Neural cell (in vitro differentiated cells): ENCODE results near the gene PTPRR.

ENCODE experiments used
- CTCF ChIP-seq: fragments of 450-650 bp; IDR thresholded peaks from 2 replicates; pipeline ENCODE4 v1.5.1; 2014; ENCODE audit warnings: antibody characterized with exemption, mild to moderate bottlenecking, moderate library complexity; ENCODE audit not compliant: poor library complexity, severe bottlenecking
- EP300 ChIP-seq: fragments of 450-650 bp; conservative IDR thresholded peaks from 2 replicates; pipeline ENCODE4 v1.6.1; 2014; ENCODE audit warnings: antibody characterized with exemption, mild to moderate bottlenecking, moderate library complexity; ENCODE audit not compliant: poor library complexity, severe bottlenecking
- EZH2 ChIP-seq: fragments of 200-600, 300-800 bp; shearing (Covaris generic), sonication (generic); IDR thresholded peaks from 2 replicates; pipeline ENCODE4 v1.6.1; 2014; ENCODE audit warnings: antibody characterized with exemption, low read length, borderline replicate concordance, mild to moderate bottlenecking; ENCODE audit not compliant: insufficient read depth, poor library complexity, severe bottlenecking
- MXI1 ChIP-seq: fragments of 450-650 bp; conservative IDR thresholded peaks from 2 replicates; pipeline ENCODE4 v1.6.1; 2014; ENCODE audit warnings: antibody characterized with exemption, mild to moderate bottlenecking; ENCODE audit not compliant: poor library complexity, severe bottlenecking
- POLR2AphosphoS5 ChIP-seq: IDR thresholded peaks from 2 replicates; pipeline ENCODE4 v1.6.1; 2012
- RAD21 ChIP-seq: fragments of 450-650 bp; conservative IDR thresholded peaks from 2 replicates; pipeline ENCODE4 v1.6.1; 2014; ENCODE audit warnings: antibody characterized with exemption, mild to moderate bottlenecking, moderate library complexity
- REST ChIP-seq: IDR thresholded peaks from 2 replicates; pipeline ENCODE4 v1.6.1; 2012; ENCODE audit warnings: borderline replicate concordance
- SMC3 ChIP-seq: fragments of 450-650 bp; conservative IDR thresholded peaks from 2 replicates; pipeline ENCODE4 v1.6.1; 2014; ENCODE audit warnings: antibody characterized with exemption, mild to moderate bottlenecking, moderate library complexity; ENCODE audit not compliant: poor library complexity
- TAF1 ChIP-seq: IDR thresholded peaks from 2 replicates; pipeline ENCODE4 v1.6.1; 2012; ENCODE audit warnings: low read depth

GRCh38 chr12:70660620-70661219 lies 259.8 kb downstream of the PTPRR start:
- TF ChIP-seq MXI1: no peak
- TF ChIP-seq EZH2: no peak
- TF ChIP-seq CTCF: no peak
- TF ChIP-seq TAF1: no peak
- no peak for TF ChIP-seq RAD21
- TF ChIP-seq EP300: no peak
- TF ChIP-seq POLR2AphosphoS5: no peak
- TF ChIP-seq REST: no peak
- TF ChIP-seq SMC3: no peak
